Activated naive CD4-positive, alpha-beta T cell treated with anti-CD3 and anti-CD28 coated beads, Interleukin-2, amount 50 U/mL, for 24 hours (primary cell): ENCODE results near the gene ACMSD.
"Not testable (repeated sequence)": the region's sequence is repeated elsewhere in the genome, so short reads cannot be mapped to it uniquely, and the experiment has no call there.

Source experiments
- H3K27ac Mint-ChIP-seq: one replicate; pipeline ENCODE4 v1.8.0; 2021; ENCODE audit warnings: mild to moderate bottlenecking, mixed read lengths
- H3K27me3 Mint-ChIP-seq: one replicate; pipeline ENCODE4 v1.8.0; 2021; ENCODE audit warnings: mixed read lengths
- H3K36me3 Mint-ChIP-seq: one replicate; pipeline ENCODE4 v1.8.0; 2021; ENCODE audit warnings: mixed read lengths
- H3K4me1 Mint-ChIP-seq: one replicate; pipeline ENCODE4 v1.8.0; 2021; ENCODE audit warnings: mixed read lengths
- H3K4me3 Mint-ChIP-seq: one replicate; pipeline ENCODE4 v1.8.0; 2021; ENCODE audit warnings: mild to moderate bottlenecking, mixed read lengths
- H3K9me3 Mint-ChIP-seq: one replicate; pipeline ENCODE4 v1.8.0; 2021; ENCODE audit warnings: mixed read lengths

The ACMSD gene

GRCh38 chr2:134838143-134838620 is at the start of gene ACMSD:
TSS of gene ACMSD (plus strand) at chr2:134838616. CDS start at chr2:134838683, 67 bp downstream.
- Mint-ChIP-seq H3K4me3 (no peak within 1 kb of the TSS), H3K36me3 (peaks cover 3% of the 10 kb centered on the region), H3K27ac (no peak within 1 kb of the TSS), H3K4me1 (no peaks in the 10 kb centered on the region), H3K27me3 (peaks cover 5% of the 10 kb centered on the region), H3K9me3 (peaks cover 9% of the 10 kb centered on the region)

DNA sequence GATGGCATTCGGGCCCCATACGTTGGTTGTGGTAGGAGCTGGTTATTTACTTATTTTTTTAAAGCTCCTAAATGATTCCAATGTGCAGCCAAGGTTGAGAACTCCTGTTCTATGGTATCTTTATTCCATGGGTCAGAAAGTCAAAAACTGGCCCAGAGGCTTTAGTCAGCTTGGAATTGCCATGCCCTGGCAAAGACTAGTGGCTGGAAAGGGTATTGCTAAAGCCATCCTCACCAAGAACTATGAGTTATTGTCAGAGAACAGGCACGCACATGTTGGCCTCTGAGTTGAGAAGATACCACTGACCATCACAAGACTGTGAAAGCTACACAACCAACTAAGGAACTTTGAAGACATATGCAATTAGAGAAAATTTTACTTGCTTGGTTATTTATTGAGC is 47.9 kb upstream of the ACMSD start:
- peaks cover 3% of the 10 kb centered on the region for H3K27me3 Mint-ChIP-seq
- no peak overlapping the region for H3K27ac Mint-ChIP-seq

DNA sequence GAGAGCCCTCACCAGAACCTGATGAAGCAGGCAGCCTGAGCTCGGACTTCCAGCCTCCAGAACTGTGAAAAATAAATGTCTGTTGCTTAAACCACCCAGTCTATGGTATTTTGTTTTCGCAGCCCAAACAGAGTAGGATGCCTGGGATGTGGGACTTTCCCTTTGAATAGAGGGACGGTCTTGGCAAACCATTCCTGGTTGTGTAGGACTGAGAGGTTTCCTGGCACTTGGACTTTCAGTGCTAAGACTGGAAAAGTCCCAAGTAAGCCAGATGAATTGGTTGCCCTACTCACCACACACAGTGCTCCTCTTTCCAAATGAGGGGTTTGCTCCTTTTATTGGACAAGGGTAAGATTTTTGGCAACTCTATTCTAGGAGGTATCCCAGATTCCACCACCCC is 46.8 kb upstream of the ACMSD start:
- Mint-ChIP-seq H3K9me3 (no peaks in the 10 kb centered on the region), H3K27ac (no peak overlapping the region), H3K27me3 (peaks cover 2% of the 10 kb centered on the region), H3K4me1 (no peaks in the 10 kb centered on the region), H3K4me3 (no peak overlapping the region), H3K36me3 (no peaks in the 10 kb centered on the region)

More for the DNA sequence above, 47.9 kb upstream of the ACMSD start:
- Mint-ChIP-seq H3K9me3 (no peaks in the 10 kb centered on the region), H3K4me1 (no peaks in the 10 kb centered on the region), H3K36me3 (no peaks in the 10 kb centered on the region), H3K4me3 (no peak overlapping the region)

- H3K27ac Mint-ChIP-seq, result no peak overlapping the region
- no peak overlapping the region for H3K4me3 Mint-ChIP-seq
- H3K36me3 Mint-ChIP-seq, result no peaks in the 10 kb centered on the region
- H3K9me3 Mint-ChIP-seq, result no peaks in the 10 kb centered on the region
- no peaks in the 10 kb centered on the region for H3K4me1 Mint-ChIP-seq
- H3K27me3 Mint-ChIP-seq, result peaks cover 2% of the 10 kb centered on the region
Measured at GRCh38 chr2:134792186-134792585, 46.2 kb upstream of the ACMSD start.

DNA sequence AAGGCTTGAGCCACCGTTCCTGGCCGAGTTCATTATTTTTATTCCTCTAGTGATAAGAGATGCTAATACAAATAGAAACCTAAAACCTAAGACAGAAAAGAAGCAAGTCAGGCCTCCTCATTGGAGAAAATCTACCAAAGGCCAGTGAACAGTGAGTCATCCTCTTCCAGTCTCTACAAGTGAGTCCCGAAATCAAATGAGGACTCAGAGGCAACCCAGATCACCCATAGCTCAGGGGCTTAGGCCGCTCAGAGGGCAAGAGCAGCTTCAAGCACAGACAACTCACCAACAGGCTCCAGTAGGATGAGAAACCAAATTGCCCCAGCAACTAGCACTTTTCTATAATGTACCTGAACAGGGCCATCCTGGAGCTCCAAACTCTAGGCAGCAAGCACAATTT is 42.7 kb upstream of the ACMSD start:
- H3K27me3 Mint-ChIP-seq, result no peaks in the 10 kb centered on the region
- peaks cover 4% of the 10 kb centered on the region for H3K9me3 Mint-ChIP-seq
- H3K36me3 Mint-ChIP-seq, result no peaks in the 10 kb centered on the region
- no peaks in the 10 kb centered on the region for H3K4me1 Mint-ChIP-seq
- H3K4me3 Mint-ChIP-seq, result no peak overlapping the region
- no peak overlapping the region for H3K27ac Mint-ChIP-seq

- no peak overlapping the region for H3K4me3 Mint-ChIP-seq
- H3K27ac Mint-ChIP-seq, result no peak overlapping the region
- H3K9me3 Mint-ChIP-seq, result peaks cover 4% of the 10 kb centered on the region
- no peaks in the 10 kb centered on the region for H3K4me1 Mint-ChIP-seq
- H3K36me3 Mint-ChIP-seq, result no peaks in the 10 kb centered on the region
- H3K27me3 Mint-ChIP-seq, result no peaks in the 10 kb centered on the region
Measured at GRCh38 chr2:134796373-134796772, 42.0 kb upstream of the ACMSD start.

- H3K36me3 Mint-ChIP-seq, result no peaks in the 10 kb centered on the region
- H3K4me3 Mint-ChIP-seq, result no peak overlapping the region
- no peak overlapping the region for H3K27ac Mint-ChIP-seq
- H3K9me3 Mint-ChIP-seq, result peaks cover 4% of the 10 kb centered on the region
- peaks cover 3% of the 10 kb centered on the region for H3K27me3 Mint-ChIP-seq
- no peaks in the 10 kb centered on the region for H3K4me1 Mint-ChIP-seq
Measured at GRCh38 chr2:134799936-134800335, 38.5 kb upstream of the ACMSD start.

DNA sequence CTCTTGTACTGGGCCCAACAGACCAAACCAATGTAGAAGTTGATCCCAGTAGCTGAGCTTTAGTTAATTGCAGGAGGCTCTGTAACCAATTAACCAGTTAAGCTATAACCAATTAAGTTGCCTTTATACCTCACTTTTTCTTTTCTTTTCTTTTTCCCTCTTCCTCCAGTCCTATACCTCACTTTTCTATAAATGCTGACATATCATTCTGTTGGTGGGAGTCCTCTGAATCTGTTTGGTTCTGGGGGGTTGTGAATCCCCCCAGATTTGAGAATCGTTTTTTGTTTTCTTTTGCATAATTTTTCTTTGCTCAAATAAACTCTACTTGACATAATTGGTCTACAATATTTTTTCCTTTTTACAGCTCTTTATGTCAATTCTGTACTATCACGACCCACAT is 38.1 kb upstream of the ACMSD start:
- Mint-ChIP-seq H3K36me3 (no peaks in the 10 kb centered on the region), H3K4me3 (no peak overlapping the region), H3K27me3 (peaks cover 5% of the 10 kb centered on the region), H3K4me1 (no peaks in the 10 kb centered on the region), H3K27ac (no peak overlapping the region), H3K9me3 (peaks cover 4% of the 10 kb centered on the region)

DNA sequence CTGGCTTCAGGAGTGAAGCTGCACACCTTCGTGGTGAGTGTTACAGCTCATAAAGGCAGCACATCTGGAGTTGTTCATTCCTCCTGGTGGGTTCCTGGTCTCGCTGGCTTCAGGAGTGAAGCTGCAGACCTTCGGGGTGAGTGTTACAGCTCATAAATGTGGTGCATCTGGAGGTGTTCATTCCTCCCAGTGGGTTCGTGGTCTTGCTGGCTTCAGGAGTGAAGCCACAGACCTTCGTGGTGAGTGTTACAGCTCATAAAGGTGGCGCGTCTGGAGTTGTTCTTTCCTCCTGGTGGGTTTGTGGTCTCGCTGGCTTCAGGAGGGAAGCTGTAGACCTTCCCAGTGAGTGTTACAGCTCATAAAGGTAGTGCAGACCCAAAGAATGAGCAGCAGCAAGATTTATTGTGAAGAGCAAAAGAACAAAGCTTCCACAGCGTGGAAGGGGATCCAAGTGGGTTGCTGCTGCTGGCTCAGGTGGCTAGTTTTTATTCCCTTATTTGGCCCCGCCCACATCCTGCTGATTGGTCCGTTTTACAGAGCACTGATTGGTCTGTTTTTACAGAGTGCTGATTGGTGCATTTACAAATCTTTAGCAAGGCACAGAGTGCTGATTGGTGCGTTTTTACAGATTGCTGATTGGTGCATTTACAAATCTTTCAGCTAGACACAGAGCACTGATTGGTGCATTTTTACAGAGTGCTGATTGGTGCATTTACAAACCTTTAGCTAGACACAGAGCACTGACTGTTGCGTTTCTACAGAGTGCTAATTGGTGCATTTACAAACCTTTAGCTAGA is 34.6 kb upstream of the ACMSD start:
- H3K4me3 Mint-ChIP-seq, H3K4me1 Mint-ChIP-seq, H3K9me3 Mint-ChIP-seq, H3K36me3 Mint-ChIP-seq, H3K27me3 Mint-ChIP-seq, H3K27ac Mint-ChIP-seq: not testable (repeated sequence)

GRCh38 chr2:134815741-134816140 is 22.7 kb upstream of the ACMSD start:
- Mint-ChIP-seq H3K27ac (no peak overlapping the region), H3K36me3 (peaks cover 3% of the 10 kb centered on the region), H3K4me1 (no peaks in the 10 kb centered on the region), H3K4me3 (no peak overlapping the region), H3K9me3 (peaks cover 5% of the 10 kb centered on the region), H3K27me3 (peaks cover 1% of the 10 kb centered on the region)

DNA sequence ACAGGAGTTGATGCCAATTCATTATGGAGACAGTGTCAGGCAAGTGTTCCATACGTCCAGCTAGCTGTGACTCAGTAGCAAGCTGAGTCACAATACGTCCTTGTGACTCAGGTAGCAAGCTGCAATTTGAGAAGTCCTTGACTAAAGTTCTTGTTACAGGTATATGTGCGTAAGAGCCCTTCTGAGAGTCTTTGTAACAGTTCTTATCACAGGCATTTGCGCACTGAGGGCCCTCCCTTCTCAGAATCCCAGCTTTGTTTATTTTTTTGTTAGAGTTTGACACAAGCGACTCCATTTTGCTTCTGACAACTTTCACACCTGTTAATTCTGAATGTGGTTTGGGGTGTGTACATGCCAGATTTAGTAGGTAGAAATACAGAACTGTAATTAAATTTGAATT is 20.1 kb upstream of the ACMSD start:
- H3K9me3 Mint-ChIP-seq, result no peaks in the 10 kb centered on the region
- H3K4me1 Mint-ChIP-seq, result no peaks in the 10 kb centered on the region
- no peak overlapping the region for H3K4me3 Mint-ChIP-seq
- no peak overlapping the region for H3K27ac Mint-ChIP-seq
- H3K27me3 Mint-ChIP-seq, result peaks cover 1% of the 10 kb centered on the region
- H3K36me3 Mint-ChIP-seq, result no peaks in the 10 kb centered on the region

GRCh38 chr2:134819334-134819733 is 19.1 kb upstream of the ACMSD start:
- Mint-ChIP-seq H3K4me3 (no peak overlapping the region), H3K27me3 (peaks cover 4% of the 10 kb centered on the region), H3K36me3 (no peaks in the 10 kb centered on the region), H3K9me3 (no peaks in the 10 kb centered on the region), H3K4me1 (no peaks in the 10 kb centered on the region), H3K27ac (no peak overlapping the region)

DNA sequence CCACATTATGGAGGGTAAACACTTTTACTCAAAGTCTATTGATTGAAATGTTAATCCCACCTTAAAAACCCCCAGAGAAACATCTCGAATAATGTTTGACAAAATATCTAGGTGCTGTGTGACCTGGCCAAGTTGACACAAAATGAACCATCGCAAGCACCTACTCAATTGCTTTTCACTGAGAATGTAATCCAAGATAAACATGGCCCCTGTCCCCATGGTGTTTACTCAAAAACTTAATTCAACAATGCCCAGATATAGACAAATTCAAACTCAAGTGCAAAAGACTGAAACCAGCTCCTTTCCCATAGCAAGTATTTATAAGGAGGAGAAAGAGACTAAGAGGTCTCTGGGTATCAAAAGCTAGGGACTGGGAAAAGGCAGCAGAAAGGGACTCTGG is 15.0 kb upstream of the ACMSD start:
- H3K9me3 Mint-ChIP-seq, result no peaks in the 10 kb centered on the region
- no peak overlapping the region for H3K27ac Mint-ChIP-seq
- no peak overlapping the region for H3K4me3 Mint-ChIP-seq
- no peaks in the 10 kb centered on the region for H3K4me1 Mint-ChIP-seq
- H3K36me3 Mint-ChIP-seq, result no peaks in the 10 kb centered on the region
- peaks cover 5% of the 10 kb centered on the region for H3K27me3 Mint-ChIP-seq

GRCh38 chr2:134823832-134824231 is 14.6 kb upstream of the ACMSD start:
- Mint-ChIP-seq H3K27me3 (peaks cover 5% of the 10 kb centered on the region), H3K4me1 (no peaks in the 10 kb centered on the region), H3K27ac (no peak overlapping the region), H3K36me3 (no peaks in the 10 kb centered on the region), H3K9me3 (no peaks in the 10 kb centered on the region), H3K4me3 (no peak overlapping the region)

DNA sequence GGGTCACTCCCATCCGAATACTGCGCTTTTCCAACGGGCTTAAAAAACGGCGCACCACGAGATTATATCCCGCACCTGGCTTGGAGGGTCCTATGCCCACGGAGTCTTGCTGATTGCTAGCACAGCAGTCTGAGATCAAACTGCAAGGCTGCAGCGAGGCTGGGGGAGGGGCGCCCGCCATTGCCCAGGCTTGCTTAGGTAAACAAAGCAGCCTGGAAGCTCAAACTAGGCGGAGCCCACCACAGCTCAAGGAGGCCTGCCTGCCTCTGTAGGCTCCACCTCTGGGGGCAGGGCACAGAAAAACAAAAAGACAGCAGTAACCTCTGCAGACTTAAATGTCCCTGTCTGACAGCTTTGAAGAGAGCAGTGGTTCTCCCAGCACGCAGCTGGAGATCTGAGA is 12.7 kb upstream of the ACMSD start:
- not testable (repeated sequence) for H3K9me3 Mint-ChIP-seq, H3K4me1 Mint-ChIP-seq, H3K27me3 Mint-ChIP-seq, H3K4me3 Mint-ChIP-seq, H3K36me3 Mint-ChIP-seq, H3K27ac Mint-ChIP-seq

- H3K9me3 Mint-ChIP-seq, result peaks cover 9% of the 10 kb centered on the region
- peaks cover 8% of the 10 kb centered on the region for H3K27me3 Mint-ChIP-seq
- no peak overlapping the region for H3K4me3 Mint-ChIP-seq
- H3K4me1 Mint-ChIP-seq, result no peaks in the 10 kb centered on the region
- no peak overlapping the region for H3K27ac Mint-ChIP-seq
- H3K36me3 Mint-ChIP-seq, result peaks cover 3% of the 10 kb centered on the region
Measured at GRCh38 chr2:134835471-134835870, 2.9 kb upstream of the ACMSD start.

- Mint-ChIP-seq H3K9me3 (peaks cover 9% of the 10 kb centered on the region), H3K36me3 (peaks cover 3% of the 10 kb centered on the region), H3K27me3 (peaks cover 5% of the 10 kb centered on the region), H3K4me3 (no peak overlapping the region), H3K27ac (no peak overlapping the region), H3K4me1 (no peaks in the 10 kb centered on the region)
Measured at GRCh38 chr2:134836986-134837385, 1.4 kb upstream of the ACMSD start.
